Suprapubic skin (tissue), 4 donors: ENCODE data around the gene XXYLT1.

ENCODE experiments used
- EP300 ChIP-seq: sonication (generic); formaldehyde crosslinking; IDR thresholded peaks from one replicate; pipeline ENCODE4 v1.6.1; 2017; ENCODE audit warnings: antibody characterized with exemption
- POLR2A ChIP-seq, 2 donors: fragments of 450-650 bp; IDR thresholded peaks; one replicate each; pipeline ENCODE4 v1.6.1; 2017; ENCODE audit warnings: antibody characterized with exemption in 2 of 2, mild to moderate bottlenecking in 2 of 2, moderate library complexity in 2 of 2
- POLR2AphosphoS5 ChIP-seq, 3 donors: sonication (generic); formaldehyde crosslinking; IDR thresholded peaks; one replicate each; pipeline ENCODE4 v1.6.1; 2017; ENCODE audit warnings: antibody characterized with exemption in 3 of 3
- TF ChIP-seq, protein P1 (sequence below), 2 donors: fragments of 200-600 bp in 1 of 2; fragments of 450-650 bp in 1 of 2; sonication (generic) in 1 of 2; IDR thresholded peaks; one replicate each; pipeline ENCODE4 v1.5.1; 2016 to 2019; ENCODE audit warnings: antibody characterized with exemption in 2 of 2, mild to moderate bottlenecking in 1 of 2, moderate library complexity in 1 of 2

DNA sequence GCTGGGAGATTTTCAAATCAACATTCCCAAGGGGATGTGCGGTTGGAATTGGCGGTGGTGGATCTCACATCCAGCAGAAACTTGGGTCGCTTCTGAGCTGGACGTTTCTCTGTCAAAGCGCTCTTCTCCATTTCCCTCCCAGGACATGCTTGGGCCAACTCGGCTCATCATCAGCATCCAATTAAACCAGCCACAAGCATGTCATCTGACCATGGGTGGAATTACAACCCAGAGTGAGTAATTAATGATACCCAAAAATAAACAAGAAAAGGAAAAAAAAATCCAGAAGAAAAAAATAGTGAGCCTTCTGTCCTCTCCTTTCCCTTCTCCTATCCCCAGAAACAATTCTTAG lies 111.2 kb downstream of the XXYLT1 start:
- TF ChIP-seq EP300: no peak
- TF ChIP-seq, protein P1, sequence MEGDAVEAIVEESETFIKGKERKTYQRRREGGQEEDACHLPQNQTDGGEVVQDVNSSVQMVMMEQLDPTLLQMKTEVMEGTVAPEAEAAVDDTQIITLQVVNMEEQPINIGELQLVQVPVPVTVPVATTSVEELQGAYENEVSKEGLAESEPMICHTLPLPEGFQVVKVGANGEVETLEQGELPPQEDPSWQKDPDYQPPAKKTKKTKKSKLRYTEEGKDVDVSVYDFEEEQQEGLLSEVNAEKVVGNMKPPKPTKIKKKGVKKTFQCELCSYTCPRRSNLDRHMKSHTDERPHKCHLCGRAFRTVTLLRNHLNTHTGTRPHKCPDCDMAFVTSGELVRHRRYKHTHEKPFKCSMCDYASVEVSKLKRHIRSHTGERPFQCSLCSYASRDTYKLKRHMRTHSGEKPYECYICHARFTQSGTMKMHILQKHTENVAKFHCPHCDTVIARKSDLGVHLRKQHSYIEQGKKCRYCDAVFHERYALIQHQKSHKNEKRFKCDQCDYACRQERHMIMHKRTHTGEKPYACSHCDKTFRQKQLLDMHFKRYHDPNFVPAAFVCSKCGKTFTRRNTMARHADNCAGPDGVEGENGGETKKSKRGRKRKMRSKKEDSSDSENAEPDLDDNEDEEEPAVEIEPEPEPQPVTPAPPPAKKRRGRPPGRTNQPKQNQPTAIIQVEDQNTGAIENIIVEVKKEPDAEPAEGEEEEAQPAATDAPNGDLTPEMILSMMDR (IDR thresholded peaks at IDR 0.05): no peak
- no peak for TF ChIP-seq POLR2A (IDR thresholded peaks at IDR 0.05)
- TF ChIP-seq POLR2AphosphoS5 (IDR thresholded peaks at IDR 0.05): no peak
